Measurements from ENCODE around the gene LMX1A. TPM values are rescaled to one million over a fixed set of nuclear protein-coding genes. Genes with fewer than 3 reads are reported as not detected.

The LMX1A gene
- total RNA-seq, 1 donor, result not detected

DNA sequence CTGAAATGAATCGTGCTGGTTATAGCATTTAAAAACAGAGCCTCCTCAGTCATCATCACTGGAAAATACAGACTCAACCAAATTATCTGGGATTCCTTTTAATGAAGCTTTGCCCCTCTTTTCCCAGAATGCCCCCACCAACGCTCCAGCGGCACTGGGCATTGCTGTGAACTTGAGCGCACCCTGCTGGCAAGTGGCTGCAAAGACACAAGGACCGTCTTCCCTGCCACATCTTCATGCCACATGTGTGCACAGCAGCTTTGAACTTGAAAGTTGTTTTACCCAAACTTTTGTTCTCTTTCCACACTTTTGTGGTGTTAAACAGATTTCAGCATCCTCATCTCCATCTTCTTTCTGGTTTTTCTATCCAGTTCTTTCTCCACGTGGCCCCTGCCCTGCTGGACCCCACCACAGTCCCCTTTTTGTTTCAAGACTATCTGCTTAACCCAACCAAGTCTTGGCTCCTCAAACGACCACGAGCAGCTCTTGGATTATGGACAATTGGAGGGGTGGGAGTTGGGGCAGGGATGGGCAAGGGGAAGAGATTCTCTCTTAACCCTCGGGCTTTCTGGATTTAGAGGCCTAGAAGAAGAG, 12.8 kb upstream of the LMX1A start:
- DNase-seq (ENCODE audit: low read depth in 2 of 3, low spot score in 2 of 3), result peak in 2 of 3 donors; percentile 9 to 68

DNA sequence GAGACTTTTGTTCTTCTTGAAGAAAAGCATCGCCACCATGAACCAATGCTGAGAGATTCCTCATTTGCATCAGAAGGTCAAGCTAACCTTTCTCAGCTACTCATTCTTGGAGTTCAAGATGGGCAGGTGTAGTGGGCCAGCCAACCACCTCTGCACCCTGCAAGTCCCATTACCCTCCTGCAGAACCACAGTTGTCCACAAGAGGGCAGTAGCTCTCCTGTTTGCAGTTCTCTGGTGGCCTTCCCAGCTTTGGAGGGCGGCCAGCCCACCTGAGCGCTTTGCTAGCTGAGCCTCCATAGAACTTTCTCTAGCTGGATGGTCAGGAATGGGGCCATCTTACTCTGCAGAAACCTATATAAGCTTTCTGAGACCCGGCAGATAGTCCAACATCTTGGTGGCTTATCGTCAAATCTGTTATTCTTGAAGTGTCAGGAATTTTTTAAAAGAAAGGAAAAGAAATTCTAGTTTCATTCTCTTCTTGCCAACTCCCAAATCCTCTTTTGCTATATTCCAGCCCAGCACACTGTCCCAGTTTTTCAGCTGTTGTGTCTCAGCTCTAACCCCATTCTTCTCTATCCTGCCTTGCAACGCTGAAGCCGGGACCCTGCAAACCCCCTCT, 11.0 kb upstream of the LMX1A start:
- DNase-seq (ENCODE audit: low read depth in 2 of 3, low spot score in 2 of 3), result peak; percentile 47 to 83 (median 64)

DNA sequence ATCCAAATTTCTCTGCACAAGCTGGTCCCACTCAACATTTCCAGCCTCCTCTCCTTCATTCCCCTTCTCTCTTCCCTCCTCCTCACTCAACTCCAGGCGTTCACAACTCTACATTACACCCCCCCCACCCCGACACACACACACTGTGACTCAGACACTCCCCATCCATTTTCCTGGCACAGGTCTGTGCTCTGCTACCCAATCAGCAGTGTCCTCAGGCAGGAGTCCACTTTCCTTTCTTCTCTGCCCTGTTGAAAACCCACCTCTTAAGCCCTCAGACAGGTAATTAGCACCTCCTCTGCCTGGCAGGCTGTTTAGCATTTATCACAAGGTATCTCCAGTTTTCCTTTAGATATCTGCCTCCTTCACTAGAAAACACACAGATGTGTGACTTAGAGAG, 8.8 kb upstream of the LMX1A start:
- no peak for DNase-seq (ENCODE audit: low read depth in 2 of 3, low spot score in 2 of 3)

DNA sequence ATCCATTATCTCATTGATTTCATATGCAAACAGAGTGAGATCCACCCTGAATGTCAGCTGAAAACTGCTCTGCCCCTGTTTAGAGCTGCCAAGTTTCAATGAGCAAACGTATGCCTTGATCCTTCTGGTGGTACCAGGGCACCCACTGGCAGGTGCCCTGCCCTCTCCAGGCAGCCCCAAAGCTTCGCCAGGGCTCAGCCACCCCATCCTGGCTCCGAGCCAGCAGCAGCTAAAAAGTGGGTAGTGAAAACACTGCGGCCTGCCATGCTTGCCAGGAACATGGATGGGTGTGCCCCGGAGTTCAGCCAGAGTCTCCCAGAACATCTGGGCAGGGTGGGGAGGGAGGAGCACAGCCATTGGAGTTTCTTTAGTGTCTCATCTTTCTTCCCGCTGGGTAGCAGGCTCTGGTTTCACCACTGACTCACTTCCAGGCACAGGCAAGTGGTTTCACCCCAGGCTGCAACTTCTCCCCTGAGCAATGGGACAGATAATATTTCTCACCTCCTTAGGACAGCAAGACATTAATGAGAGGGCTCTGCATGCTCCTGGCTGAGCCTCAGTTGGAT, 8.1 kb upstream of the LMX1A start:
- no peak for DNase-seq (ENCODE audit: low read depth in 2 of 3, low spot score in 2 of 3)

DNA sequence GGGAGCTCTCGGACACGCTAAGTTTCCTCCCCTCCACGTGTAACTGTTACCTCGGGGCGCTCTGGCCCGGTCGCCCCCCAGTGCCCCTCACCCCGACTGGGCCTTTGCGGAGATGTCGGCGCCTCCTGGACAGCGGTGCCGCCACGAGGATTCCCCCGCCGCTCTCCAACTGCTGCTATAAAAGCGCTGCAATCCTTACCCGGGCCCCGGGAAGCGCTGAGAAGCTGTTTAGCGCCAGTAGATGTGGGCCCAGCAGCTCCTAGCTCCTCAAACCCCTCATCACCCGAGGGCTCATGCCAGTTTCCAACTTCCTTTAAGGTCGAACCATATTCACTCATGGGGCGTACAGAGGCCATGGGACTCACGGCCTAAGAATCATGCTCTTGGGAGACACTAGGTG, 361 bp upstream of the LMX1A start:
- no peak for DNase-seq (ENCODE audit: low read depth in 2 of 3, low spot score in 2 of 3)

DNA sequence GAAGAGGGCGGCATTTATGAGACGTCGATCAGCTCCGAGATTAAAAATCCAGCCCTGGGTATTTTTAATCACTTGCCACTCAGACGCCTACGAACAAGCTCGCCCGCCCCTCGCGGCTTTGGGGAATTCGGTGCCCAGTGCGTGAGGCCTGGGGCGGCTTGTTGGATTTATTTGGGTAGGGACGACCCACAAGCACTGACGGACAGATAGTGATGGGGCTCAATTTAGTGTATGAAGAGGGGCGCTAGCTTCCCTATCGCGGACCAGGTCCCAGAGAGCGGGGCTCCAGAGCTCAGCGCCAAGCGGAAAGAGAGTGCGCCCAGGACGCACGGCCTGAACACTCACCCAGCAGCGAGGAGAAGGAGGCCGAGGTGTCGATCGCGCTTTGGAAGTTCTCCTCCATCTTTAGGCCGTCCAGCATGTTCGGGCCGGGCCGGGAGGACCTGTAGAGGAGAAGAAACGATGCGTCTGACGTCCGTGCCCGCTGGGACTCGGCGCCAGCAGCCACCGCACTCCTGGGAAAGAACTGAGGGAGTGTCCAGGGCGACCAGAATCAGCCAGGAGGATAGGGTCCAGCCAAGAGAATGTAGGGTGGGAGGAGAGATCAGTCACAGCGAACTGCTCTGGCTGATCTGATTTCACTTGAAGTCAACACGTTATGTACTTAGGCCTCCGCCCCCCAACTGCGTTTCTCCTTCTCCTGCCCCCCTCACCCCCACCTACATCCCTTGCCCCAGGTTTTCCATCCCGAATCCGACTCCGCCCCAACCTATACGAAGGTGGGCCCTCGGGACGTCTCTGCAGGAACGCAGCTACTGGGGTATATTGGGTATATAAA, 1.2 kb downstream of the LMX1A start:
- DNase-seq (ENCODE audit: low read depth in 2 of 3, low spot score in 2 of 3), result no peak

DNA sequence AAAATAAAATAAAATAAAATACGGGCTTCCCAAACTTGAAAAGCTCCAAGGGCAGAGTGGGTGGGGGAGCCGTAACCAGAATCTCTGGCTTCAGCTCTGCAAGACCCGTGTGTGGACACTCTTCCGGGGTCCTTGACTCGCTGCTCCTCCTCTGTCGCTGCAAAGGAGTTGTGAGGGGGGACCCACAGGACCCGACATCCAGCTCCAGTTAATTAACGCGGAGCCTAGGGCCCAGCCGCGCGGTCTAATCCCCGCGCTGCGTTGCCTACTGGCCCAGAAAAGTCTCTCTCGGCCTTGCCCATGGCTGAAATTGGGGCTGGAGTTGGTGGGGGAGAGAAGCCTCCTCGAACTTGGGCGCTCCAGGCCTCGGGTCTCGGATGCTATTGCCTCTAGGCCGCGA, 1.8 kb downstream of the LMX1A start:
- DNase-seq (ENCODE audit: low read depth in 2 of 3, low spot score in 2 of 3), result no peak

DNA sequence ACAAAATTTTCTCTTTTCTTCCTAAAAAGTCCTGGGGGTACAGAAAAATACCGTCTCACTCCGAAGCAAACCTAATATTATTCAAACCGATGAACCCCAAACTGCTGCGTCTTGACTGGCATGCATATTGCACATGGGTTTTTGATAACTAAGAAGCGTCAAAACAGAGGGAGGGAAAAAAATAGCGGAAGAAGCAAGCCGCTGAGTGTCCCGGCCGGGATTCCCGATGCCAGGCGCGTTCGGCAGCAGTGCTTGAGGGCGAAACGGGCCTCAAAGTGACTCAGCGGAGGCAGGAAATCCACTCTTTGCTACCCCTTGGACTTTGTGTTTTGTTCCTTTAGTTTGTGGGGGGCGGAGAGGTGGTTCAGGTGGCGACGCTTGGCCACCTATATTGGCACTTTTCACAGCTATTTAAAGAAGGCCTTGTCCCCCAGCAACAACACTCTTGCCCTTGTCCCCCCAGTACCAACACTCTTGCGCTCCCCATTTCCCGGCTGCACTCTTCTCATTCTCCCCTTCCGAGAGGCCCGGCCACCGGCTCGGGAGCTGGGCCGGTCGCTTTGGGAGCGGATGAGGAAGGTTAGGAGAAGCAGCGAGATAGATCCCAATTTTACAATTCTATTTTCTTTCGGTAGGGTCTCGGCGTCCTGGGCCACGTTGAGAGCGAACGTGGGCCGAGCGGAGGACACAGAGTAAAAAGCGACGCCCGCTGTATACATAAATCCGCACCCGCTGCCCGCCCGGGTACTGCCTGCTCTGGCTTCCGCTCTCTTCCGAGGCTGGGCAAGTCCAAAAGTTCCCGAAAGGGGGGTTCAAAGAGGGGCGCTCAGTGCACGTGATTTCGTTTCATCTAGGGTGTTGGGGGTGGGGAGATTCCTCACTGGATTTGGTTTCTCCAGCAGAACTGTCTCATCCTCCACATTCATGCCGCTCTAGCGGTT, 2.5 kb downstream of the LMX1A start:
- no peak for DNase-seq (ENCODE audit: low read depth in 2 of 3, low spot score in 2 of 3)

DNA sequence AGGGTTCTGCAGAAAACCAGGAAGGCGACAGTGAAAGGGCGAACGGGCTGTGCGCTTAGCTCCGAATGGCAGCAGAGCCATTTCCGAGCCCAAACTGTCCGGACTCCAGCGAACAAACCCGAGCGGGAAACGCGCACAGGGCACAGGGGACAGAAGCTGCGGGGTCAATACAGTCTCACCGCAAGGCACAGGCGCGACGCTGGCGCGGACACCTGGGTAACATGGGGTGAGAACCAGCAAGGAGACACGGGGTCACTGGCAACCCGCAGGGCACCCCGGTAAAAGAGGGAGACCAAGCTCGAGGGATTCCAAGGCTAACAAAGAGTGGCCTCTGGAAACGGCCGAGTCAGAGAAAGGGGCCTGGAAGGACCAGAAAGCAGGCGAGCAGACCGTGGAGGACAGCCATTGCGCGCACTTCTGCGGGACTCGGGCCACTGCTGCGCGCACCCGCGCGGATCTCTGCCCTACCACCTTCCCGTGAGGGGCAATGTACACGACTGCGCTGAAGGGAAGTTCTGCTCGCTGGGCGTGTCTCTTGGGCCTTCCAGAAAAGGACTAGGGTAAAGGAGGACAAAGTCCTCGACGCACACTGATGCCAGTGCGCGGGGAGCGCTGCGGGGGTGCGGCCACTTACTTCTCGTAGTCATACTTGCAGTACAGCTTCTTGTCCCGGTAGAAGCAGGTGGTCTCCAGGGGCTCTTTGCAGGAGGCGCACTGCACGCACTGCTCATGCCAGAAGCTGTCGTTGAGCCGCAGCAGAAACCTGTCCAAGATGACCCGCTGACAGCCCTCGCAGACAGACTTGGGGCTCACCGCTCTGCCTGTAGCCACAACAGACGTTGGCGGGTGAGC, 3.8 kb downstream of the LMX1A start:
- no peak for DNase-seq (ENCODE audit: low read depth in 2 of 3, low spot score in 2 of 3)

DNA sequence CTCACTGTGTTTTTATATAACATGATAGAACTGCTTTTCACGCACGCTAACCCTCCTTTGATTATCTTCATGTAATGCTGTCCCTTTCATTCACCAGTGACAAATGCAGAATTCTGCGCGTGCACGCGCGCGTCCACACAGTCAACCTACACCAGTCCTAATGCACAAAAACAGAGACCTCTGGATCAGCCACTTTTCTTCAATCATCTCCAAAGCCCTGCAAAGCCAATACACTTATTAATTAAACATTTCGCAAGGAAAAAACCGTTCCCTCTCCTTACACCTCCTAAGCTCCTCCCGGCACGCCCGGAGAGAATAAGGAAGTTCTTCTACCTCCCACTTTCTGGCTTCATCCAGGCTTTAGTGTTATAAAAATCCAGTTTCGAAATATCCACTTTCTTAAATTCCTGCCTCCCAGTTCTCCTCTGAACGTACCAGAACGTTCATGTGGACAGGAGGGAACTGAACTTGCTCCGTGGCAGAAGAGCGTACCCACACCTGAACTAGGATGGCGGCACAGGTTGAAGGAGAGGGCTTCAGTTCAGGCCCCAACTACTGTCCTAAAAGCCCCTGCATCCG, 4.6 kb downstream of the LMX1A start:
- no peak for DNase-seq (ENCODE audit: low read depth in 2 of 3, low spot score in 2 of 3)

DNA sequence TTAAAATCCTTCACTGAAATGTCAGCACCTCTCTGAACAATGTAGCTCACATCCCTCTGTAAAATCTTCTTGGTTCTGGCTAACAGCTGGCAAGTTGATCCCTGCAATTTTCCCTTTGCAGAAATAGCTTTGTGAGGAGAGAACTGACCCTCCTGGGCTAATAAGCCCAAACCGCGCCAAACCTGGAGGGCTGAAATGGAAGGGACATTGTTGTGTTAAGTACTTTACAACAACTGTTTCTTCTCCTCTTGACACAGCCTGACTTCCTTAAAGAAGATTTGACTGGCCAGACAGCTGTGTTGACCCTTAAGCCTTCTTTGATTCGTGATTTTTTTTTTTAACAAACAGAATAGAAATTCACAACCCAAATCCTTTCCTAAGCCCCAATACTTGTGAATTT, 5.7 kb downstream of the LMX1A start:
- DNase-seq (ENCODE audit: low read depth in 2 of 3, low spot score in 2 of 3), result no peak

DNA sequence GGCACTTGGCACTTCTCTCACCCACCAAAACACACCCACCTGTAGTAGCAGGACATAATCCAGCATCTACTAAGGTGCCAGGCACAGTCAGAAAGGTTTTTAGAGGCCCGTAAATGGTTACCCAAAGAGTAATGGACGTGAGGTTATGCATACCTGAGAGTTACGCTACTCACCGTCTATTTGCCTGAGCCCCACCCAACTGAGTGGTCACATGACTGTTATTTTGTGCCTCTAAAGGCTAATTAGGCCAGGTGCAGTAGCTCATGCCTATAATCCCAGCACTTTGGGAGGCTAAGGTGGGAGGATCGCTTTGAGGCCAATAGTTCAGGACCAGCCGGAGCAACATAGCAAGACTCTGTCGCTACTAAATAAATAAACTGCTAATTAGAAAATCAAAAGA, 11.0 kb downstream of the LMX1A start:
- no peak for DNase-seq (ENCODE audit: low read depth in 2 of 3, low spot score in 2 of 3)

DNA sequence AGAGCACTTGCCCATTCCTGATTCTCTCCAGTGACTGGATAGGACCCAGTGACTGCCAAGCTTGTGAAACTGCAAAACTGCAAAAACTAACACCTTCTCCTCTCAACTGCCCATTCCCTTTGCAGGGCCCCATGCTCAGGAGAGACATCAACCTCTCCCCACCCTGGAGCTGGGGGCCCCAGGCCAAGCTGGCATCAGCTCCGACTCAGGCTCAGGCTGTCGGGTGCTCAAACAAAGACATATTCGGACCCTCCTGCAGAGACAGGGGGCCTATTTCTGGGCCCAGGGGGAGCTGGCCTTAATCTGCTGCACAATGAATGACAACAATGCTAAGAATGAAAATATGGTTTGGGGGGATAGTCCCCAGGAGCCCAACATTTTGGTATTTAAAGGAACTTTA, 11.8 kb downstream of the LMX1A start:
- no peak for DNase-seq (ENCODE audit: low read depth in 2 of 3, low spot score in 2 of 3)

DNA sequence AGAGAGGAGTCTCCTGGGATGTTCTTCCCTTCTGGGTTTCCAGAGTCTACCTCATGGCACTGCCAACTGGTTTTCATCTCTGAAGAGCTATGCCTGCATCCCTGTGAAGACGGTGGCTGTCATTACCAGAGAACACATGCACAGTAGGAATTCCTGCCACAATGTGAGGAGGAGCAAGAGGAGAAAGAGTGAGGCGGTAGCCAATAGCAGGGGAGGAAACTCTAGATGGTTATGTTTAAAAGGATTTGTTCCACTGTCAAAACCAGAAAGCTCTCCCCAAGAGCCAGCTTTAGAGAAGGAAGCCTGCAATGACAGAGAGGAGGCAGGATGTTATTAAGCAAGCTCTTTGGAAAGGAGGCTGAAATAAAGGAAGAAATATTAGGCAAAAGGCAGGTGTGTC, 12.3 kb downstream of the LMX1A start:
- DNase-seq (ENCODE audit: low read depth in 2 of 3, low spot score in 2 of 3), result no peak

DNA sequence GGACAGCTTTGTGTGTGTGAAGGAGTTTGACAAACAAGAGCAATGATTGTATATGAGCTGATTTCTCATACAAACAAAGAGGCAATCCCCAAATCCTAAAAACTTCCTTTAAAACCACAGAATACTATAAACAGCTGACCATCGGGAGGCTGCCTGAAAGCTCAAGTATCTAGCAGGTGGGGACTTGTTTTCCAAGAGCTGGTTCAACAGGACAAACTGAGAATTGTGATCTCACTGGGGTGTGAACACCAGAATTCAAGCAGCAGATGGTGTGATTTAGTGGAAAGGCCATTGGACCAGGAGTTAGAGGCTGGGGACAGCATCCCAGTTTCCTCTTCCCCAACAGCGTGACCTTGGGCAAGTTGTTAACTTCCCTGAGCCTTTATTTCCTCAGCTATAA, 13.9 kb downstream of the LMX1A start:
- no peak for DNase-seq (ENCODE audit: low read depth in 2 of 3, low spot score in 2 of 3)

DNA sequence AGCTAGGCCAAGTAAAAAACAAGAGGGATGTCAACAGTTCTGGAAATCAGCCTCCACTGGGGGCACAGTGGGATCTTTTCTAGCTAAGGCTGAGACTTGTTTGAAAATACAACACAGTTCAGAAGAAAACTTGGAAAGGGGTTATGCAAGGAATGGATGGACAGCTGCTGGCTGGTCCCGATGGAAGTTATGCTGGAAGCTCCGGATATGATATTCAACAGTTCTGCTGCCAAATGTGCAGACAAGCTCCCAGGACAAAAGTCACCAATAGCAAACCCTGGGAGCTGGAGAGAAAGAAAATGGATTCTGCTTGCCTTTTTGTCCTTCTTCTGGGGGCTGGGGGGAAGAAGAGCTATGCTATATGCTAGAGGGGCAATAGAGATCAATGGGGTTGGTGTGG, 14.3 kb downstream of the LMX1A start:
- no peak for DNase-seq (ENCODE audit: low read depth in 2 of 3, low spot score in 2 of 3)

DNA sequence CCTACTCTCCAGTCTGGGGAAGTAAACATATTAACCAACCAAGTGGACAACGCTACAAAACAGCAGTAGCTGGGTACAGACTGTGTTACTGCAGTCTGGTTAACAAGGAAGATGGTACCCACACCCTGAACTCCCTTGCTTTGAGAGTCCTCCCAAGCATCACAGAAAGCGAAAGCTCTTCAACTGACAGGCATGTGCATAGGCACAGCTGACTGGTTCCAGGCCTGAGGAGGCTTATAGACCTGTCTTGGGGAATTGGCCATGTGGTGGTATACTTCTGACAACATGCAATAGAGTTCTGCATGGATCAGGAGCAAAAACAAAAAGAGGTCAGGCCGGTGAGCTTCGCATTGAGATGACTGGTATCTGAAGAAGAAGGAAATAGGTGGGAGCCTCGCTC, 17.4 kb downstream of the LMX1A start:
- DNase-seq (ENCODE audit: low read depth in 2 of 3, low spot score in 2 of 3), result no peak

DNA sequence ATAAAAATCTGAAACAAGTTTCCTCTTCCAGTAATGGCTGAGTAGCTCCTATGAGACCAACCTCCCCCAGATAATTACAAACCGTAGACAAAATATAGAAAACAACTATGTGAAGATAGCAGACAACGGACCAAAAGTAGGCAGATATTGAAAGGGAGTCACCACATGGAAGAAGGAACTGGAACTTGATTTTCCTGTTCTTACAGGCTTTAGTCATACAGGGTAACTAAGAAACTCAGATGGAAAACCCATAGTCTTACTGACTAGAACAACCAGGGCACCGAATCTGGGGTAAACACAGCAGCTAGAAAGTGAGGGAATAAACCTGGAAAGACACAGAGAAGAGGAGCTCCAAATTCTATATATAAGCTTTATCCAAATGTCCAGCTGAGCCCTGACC, 26.0 kb downstream of the LMX1A start:
- no peak for DNase-seq (ENCODE audit: low read depth in 2 of 3, low spot score in 2 of 3)

DNA sequence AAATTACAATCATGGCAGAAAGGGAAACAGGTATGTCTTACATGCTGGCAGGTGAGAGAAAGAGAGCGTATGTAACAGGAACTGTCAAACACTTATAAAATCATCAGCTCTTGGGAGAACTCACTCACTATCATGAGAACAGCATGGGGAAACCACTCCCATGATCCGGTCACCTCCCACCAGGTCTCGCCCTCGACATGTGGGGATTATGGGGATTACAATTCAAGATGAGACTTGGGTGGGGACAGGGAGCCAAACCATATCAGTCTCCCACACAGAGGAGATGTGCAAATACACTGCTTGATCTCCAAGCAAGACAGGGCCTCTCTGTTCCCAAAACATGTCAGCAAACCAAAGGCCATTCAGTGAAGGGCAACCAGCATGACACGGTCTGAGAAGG, 27.4 kb downstream of the LMX1A start:
- no peak for DNase-seq (ENCODE audit: low read depth in 2 of 3, low spot score in 2 of 3)
